ENCODE measurements around the gene IL17C. TPM values are rescaled to one million over a fixed set of nuclear protein-coding genes. Genes with fewer than 3 reads are reported as not detected.
"Not testable (repeated sequence)": the region's sequence is repeated elsewhere in the genome, so short reads cannot be mapped to it uniquely, and the experiment has no call there.

The IL17C gene
- total RNA-seq, 1 donor from 2014 or later: not detected

DNA sequence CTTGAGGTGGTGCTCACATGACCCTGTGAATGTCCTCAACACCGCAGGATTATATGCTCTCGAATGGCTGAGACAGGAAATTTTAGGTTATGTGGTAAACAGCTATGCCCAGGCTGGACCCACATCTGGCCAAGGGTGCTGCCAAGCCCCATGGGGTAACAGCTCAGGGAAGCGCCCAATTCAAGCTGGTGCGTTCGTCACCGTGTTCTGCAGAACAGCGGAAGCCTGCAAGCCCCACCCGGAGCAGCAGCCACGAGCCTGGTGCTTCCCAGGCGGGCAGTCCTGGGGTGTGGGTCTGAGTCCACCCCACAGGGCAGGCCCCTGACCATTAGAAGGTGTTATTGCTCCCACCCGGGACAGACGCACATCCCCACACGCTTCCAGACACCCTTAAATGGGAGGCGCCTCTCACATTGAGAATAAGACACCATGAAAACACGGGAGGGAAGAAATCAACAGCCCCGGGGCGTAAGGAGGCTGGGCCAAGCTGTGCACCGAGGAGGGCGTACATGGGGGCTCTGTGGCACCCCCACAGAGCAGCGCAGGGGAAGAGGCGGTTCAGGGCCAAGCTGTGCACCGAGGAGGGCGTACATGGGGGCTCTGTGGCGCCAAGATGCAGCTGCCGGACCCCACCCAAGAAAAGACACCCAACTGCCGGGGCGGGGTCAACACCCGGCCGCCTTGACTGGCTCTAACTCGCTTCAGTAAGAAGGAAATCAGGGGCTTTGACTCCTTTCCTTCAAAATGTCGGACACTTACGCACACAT, 15.4 kb downstream of the IL17C start:
- intact Hi-C loops (cut with DNase I): no loop called here
- no peak for DNase-seq (ENCODE audit: low spot score)

- intact Hi-C loops (cut with DNase I): loop anchor here (5.0 kb wide), 1 partner anchor 48 kb away; no protein-coding TSS in a partner anchor
- no peak for DNase-seq (ENCODE audit: low spot score)
These were observed 16.1 kb downstream of the IL17C start for GRCh38 chr16:88654363-88655052.

DNA sequence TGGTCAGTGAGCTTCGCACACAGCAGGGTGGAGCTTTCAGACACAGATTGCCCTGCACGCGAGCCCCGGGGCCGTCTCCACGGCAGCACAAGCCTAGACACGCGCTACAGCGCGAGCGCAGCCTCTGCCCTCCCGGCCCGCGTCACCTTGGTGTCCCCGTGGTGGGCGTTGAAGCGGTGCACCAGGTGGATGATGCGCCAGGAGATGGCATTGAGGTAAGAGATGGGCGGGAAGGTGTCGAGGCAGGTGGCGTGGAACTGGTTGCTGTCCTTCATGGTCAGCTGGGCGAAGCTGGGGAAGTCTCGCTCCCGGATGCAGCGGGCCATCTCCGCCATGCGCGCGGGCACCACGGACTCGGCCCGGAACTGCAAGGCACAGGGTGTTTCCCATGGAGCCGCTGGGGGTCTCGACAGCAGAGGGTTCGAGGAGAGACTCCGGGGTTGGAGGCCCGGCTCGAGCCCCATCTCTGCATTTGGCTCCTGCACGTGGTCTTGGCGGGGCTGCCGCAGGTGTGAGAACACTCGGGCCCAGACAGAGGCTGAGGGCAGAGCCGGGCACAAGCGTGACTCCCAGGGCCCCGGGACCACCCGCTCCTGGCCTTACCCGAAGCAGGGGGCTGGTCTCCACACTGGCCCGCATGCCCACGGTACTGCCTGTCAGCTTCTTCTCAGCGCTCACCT, 16.8 kb downstream of the IL17C start:
- intact Hi-C loops (cut with DNase I): loop anchor here (5.0 kb wide), 1 partner anchor 47 kb away; no protein-coding TSS in a partner anchor

DNA sequence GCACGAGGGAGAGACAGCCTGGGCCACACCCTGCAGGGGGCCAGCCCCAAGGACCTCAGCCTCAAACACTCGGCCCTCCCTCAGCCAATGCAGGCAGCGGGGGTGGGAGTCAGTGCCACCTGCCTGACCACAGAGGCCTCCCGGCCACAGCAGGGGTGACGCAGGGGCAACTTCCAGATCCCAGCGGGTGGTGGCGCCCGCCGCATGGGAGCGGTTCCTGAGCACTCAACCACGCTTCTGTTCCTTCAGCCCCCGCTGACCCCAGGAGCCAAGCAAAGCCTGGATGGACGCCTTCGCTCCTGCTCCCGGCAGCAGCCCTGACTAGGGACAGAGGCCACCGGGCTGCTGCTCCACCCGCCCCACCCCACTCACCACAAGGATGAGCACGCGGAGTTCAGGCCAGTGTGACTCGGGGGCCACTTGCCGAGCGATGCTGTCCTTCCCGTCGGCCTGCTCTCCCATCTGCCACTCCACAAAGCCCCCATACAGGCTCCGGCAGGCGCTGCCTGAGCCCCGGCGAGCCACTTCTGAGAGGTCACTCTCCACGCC, 17.4 kb downstream of the IL17C start:
- DNase-seq (ENCODE audit: low spot score): no peak
- intact Hi-C loops (cut with DNase I): loop anchor here (5.0 kb wide), 1 partner anchor 46 kb away; no protein-coding TSS in a partner anchor

More for the DNA sequence above, 16.8 kb downstream of the IL17C start:
- DNase-seq (ENCODE audit: low spot score): no peak

DNA sequence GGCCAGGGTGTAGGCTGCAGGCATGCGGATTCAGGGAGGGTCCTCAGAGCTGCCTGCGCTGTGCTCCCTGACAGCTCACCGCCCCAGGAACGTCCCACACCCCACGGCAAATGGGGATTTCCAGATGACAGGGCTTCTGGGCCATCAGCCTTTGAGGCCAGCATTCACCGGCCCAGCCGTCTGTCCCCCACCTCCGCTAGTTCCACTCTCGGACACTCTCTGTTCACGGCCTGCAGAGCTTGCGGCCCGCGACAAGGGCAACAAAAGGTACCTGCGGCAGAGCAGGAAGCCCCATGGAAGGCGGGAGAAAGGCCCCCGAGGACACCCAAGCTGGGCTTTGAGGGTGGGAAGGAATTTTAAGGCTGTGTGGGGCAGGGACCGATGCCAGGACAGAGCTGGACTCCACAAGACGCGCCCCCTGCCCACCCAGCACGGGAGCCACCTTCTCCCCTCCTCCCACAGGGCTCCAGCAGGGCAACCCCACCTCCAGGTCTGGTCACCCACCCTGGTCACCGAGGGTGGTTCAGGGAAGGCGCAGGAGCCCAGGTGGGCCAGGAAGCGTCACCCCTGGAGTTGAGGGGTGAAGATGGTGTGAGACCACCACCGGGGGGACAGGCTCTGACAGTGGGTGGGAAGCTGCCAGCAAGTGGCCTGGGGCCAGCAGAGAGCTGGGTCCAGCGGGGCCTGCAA, 18.1 kb downstream of the IL17C start:
- DNase-seq (ENCODE audit: low spot score): no peak
- intact Hi-C loops (cut with DNase I): loop anchor here (5.0 kb wide), 1 partner anchor 46 kb away; no protein-coding TSS in a partner anchor

DNA sequence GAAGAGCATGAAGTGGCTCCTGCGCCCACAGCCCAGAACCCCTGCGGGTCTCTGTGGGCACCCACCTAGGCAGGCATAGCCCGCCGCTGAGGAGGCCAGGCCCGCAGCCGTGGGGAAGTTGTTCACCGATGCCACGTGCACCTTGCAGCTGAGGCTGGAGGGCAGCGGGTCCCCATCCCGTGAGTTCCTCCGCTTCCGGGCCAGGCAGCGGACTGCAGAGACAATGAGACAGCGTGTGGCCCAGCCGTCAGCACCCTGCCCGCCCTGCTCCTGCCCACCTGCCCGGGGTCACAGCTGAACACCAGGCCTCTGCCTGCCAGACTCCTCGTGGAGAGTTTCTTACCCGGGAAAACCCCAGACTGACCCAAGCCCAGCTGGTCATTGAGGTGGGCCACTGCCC, 19.0 kb downstream of the IL17C start:
- intact Hi-C loops (cut with DNase I): loop anchor here (5.0 kb wide), 1 partner anchor 45 kb away; no protein-coding TSS in a partner anchor
- no peak for DNase-seq (ENCODE audit: low spot score)

GRCh38 chr16:88658714-88659113, 20.3 kb downstream of the IL17C start:
- DNase-seq (ENCODE audit: low spot score): no peak
- intact Hi-C loops (cut with DNase I): loop anchor here (5.0 kb wide), 1 partner anchor 44 kb away; no protein-coding TSS in a partner anchor

GRCh38 chr16:88659160-88659559, 20.8 kb downstream of the IL17C start:
- no peak for DNase-seq (ENCODE audit: low spot score)
- intact Hi-C loops (cut with DNase I): loop anchor here (5.0 kb wide), 1 partner anchor 43 kb away; no protein-coding TSS in a partner anchor

- no peak for DNase-seq (ENCODE audit: low spot score)
- intact Hi-C loops (cut with DNase I): loop anchor here (5.0 kb wide), 1 partner anchor 69 kb away; no protein-coding TSS in a partner anchor
These were observed 23.1 kb downstream of the IL17C start for GRCh38 chr16:88661468-88661867.

DNA sequence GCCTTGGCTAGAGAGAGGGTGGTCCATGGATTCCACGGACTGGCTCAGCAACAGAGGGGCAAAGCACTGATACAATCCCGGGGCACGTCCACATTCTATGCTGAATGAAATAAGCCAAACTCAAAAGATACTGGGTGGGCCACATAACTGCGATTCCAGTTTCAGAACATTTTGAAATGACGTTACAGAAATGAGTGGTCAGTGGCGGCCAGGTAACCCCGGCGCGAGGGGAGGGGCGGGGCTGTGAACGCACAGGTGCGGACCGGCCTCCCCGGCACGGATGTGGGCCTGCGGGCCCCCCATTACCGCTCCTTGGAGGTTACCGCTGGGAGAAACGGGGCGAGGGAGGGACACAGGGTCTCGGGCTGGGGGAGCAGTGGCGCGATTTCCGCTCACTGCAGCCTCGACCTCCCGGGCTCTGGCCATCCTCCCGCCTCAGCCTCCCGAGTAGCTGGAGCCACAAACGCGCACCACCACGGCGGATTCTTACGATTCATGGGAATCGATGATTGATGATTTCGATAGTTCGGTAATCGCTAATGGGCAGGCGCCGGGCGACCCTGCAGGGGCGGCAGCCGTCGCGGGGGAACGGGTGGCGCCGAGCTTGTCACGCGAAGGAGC, 24.0 kb downstream of the IL17C start:
- no peak for DNase-seq (ENCODE audit: low spot score)
- intact Hi-C loops (cut with DNase I): loop anchor here (5.0 kb wide), 1 partner anchor 70 kb away; no protein-coding TSS in a partner anchor

GRCh38 chr16:88662843-88663606, 24.7 kb downstream of the IL17C start, which contains the start of gene MVD:
MVD (minus strand) TSS chr16:88663091; CDS start chr16:88663080, 11 bp downstream.
- intact Hi-C loops (cut with DNase I): loop anchor here (5.0 kb wide), 1 partner anchor 71 kb away; no protein-coding TSS in a partner anchor
- DNase-seq (ENCODE audit: low spot score): peak; percentile 99

- no peak for DNase-seq (ENCODE audit: low spot score)
- intact Hi-C loops (cut with DNase I): no loop called here
These were observed 26.8 kb downstream of the IL17C start for GRCh38 chr16:88665148-88665547.

DNA sequence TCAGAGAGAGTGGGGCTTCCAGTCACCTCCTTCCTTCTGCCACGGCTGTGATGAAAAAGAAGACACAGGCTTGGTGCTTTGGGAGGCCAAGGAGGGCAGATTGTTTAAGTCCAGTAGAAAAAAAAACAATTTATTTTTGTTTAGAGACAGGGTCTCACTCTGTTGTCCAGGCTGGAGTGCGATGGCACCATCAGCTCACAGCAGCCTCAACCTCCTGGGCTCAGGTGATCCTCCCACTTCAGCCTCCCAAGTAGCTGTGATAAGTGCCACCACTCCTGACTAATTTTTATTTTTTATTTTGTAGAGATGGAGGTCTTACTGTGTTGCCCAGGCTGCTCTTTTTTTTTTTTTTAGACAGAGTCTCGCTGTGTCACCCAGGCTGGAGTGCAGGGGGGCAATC, 27.2 kb downstream of the IL17C start:
- intact Hi-C loops (cut with DNase I): no loop called here
- no peak for DNase-seq (ENCODE audit: low spot score)

GRCh38 chr16:88667461-88667860, 29.1 kb downstream of the IL17C start:
- DNase-seq (ENCODE audit: low spot score): no peak
- intact Hi-C loops (cut with DNase I): no loop called here

DNA sequence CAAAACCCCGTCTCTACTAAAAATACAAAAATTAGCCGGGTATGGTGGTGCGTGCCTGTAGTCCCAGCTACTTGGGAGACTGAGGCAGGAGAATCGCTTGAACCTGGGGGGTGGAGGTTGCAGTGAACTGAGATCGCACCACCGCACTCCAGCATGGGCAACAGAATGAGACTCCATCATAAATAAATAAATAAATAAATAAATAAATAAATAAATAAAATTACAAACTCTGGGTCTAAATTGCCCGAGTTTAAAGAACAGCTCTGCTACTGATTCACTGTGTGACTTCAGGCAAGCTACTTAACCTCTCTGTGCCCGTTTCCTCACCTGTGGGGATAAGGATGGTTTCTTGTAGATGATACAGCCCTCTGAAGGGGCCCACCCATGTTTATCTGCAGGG, 31.1 kb downstream of the IL17C start:
- DNase-seq (ENCODE audit: low spot score); intact Hi-C loops (cut with DNase I): not testable (repeated sequence)

GRCh38 chr16:88669980-88670379, 31.6 kb downstream of the IL17C start:
- no peak for DNase-seq (ENCODE audit: low spot score)
- intact Hi-C loops (cut with DNase I): no loop called here

GRCh38 chr16:88671806-88672205, 33.4 kb downstream of the IL17C start:
- intact Hi-C loops (cut with DNase I): no loop called here
- no peak for DNase-seq (ENCODE audit: low spot score)

DNA sequence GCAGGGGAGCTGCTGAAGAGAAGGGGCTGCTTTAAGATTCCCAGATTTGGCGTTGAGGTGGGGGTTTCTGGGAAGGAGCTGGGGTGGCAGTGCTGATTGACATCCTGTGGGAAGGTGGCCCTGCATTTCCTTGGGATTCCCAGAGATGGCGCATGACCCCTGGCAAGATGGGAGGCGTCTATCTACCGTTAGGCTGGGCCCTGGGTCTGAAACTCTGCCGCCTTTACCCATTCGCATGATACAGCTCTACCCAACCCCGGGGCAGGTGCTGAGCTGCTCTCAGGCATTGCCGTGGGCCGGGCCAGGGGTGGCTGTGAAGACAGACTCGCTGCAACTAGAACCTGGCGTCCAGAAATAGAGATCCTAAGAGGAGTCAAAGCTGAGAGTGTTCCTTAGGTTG, 34.4 kb downstream of the IL17C start:
- intact Hi-C loops (cut with DNase I): no loop called here
- DNase-seq (ENCODE audit: low spot score): no peak
